GM12872 (cell line): ENCODE measurements around the gene NCAM1.

Experiments used
- TF ChIP-seq, protein P1 (sequence below): IDR thresholded peaks from 3 replicates; pipeline ENCODE4 v1.5.1; 2011; ENCODE audit warnings: low read depth, mild to moderate bottlenecking, low read length, moderate library complexity; ENCODE audit not compliant: insufficient read depth

NCAM1 gene

DNA sequence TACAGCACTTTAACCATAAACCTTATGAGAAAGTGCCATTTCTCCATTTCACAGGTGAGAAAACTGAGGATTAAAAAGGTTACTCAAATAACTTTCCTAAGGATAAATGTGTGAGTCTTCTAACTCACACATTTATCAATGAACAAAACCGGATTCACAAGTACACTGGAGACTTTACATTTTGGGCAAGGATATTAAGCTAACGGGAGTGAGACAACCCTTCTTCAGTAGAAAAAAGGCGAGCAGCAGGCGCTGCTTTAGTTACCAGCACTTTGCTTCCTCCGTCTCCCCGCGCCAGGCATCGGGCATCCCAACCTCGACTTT, 352.8 kb downstream of the NCAM1 start:
- TF ChIP-seq, protein P1, sequence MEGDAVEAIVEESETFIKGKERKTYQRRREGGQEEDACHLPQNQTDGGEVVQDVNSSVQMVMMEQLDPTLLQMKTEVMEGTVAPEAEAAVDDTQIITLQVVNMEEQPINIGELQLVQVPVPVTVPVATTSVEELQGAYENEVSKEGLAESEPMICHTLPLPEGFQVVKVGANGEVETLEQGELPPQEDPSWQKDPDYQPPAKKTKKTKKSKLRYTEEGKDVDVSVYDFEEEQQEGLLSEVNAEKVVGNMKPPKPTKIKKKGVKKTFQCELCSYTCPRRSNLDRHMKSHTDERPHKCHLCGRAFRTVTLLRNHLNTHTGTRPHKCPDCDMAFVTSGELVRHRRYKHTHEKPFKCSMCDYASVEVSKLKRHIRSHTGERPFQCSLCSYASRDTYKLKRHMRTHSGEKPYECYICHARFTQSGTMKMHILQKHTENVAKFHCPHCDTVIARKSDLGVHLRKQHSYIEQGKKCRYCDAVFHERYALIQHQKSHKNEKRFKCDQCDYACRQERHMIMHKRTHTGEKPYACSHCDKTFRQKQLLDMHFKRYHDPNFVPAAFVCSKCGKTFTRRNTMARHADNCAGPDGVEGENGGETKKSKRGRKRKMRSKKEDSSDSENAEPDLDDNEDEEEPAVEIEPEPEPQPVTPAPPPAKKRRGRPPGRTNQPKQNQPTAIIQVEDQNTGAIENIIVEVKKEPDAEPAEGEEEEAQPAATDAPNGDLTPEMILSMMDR, result no peak

DNA sequence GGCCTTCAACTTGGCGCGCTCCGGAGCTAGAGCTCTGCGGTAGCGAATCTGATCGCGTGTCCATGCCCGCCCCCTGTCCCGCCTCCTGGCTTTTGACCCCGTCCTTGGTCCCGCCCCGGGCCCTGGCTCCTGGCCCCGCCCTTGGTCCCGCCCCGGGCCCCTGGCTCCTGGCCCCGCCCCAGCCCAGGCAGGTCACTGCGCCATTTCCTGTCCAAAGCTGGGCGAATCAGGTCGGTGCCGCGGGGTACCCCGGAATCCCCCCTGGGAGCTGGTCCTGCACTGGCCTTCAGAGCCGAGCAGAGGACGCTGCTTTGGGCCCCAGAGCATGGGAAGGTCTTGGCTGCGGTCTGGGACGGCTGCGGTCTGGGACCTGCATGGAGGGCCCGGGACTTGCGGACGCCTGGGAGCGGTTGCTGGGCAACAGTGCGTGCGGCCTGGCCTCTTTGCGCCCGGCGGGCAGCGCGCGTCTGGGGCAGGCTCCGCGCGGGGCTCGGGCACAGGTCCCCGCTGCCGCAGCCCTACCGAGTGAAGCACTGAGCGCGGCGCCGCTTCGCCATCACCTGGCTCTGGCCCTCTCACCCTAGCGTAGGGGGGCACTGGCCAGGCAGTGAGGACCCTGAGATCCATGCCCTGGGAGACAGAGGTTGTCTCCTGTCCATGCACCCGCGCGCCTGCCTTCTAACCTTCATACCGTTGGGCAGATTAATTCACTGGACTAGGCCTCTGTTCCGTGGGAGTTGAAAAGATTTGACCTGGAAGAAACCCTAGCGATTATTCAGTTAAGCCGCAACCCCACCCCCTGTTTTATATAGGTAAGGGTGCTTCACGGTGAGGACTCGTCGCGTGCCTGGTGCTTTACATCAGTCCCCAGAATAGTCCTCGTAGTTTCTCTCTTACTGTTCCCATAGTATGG, 353.4 kb downstream of the NCAM1 start, which contains the start of gene TTC12:
Gene TTC12, plus strand, starts transcription at position 195 of the 913 bp plus-strand sequence. CDS start 1,675 bp downstream, outside the sequence.
- TF ChIP-seq, protein P1, result no peak

DNA sequence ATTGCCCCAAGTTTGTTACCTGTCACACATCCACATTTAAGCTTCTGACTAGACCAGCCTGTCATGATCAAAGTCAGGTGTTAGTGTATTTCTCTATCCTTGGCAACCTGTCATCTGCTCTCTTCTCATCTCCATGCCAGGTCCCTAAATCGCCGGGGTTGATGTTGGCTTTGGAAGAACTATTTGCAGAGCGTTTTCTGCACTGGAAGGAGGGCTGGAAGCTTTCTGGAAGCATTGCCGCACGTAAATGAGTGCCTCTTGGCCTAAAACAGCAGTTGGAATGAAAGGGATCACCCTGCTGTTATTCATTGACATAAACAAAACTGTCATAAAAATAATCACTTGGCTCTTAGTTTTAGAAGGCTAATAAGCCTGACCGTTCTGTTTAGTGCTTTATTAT, 354.6 kb downstream of the NCAM1 start:
- TF ChIP-seq, protein P1, result no peak

DNA sequence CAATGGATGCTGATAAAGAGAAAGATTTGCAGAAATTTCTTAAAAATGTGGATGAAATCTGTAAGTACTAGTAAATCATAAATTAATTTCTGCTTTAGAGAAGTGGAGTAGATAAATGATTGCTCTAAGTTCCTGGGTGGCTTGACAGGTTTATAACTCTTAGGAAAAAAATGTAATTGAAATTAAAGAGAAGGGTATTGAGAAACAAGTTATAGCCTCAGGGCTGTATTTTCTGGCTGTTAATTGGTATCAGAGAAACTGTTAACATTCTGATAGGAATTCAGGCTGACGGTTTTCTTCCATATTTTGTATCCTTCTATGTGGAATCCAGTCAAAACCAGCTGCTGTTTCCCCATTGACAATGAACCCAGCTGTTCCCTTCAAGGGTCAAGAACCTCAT, 355.0 kb downstream of the NCAM1 start:
- TF ChIP-seq, protein P1, result no peak

DNA sequence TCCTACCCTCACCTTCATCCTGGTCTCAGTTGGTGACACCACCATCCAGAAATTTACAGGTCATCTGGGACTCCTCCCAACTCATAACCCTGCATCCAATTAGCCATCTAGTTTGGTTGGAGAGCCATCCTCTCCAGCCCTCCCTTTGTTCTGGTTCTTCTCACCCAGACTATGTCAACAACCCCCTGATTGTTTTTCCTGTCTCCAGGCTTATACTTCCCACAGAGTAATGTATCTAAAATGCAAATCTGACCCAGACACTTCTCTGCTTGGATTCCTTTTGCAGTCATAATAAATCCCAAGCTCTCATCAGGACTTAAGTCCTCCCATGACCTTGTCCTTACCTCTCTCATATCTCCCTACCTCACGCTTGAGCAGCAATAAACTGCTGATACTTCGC, 356.1 kb downstream of the NCAM1 start:
- TF ChIP-seq, protein P1, result no peak

DNA sequence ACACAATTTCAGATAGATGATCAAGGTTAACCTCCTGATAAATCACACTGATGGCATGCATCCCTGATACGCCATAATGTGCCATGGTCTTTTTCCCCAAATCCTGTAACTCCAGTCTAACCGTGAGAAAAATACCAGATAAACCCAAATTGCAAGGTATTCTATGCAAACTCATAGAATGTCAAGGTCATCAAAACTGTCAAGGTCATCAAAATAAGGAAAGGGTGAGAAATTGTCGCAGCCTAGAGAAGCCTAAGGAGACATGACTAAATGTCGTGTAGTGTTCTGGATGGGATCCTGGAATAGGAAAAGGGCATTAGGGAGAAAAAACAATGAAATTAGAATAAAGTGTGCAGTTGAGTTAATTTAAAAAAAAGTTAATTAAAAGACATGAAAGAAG, 357.9 kb downstream of the NCAM1 start:
- TF ChIP-seq, protein P1, result no peak

DNA sequence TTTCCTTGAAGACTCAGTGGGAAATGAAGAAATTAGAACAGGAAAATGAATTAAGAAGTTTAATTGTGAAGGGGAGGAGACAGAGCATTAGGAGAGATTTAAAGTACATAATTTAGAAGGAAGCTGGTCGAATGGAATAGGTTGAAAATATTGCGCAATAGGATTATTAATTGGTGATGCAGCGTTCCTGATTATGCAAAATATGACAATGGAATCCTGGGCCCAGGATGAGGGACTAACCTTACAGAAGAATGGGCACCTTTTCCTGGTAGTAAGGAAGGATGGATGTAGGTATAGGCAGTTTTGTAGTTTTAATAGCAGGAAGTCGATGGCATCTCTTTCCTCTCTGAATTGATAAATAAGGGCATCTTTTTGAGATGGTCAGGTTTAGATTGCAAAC, 360.9 kb downstream of the NCAM1 start:
- TF ChIP-seq, protein P1, result no peak
